Middle frontal gyrus (tissue), 1 donor: ENCODE data around the gene PPIL4.

Source experiments
- DNase-seq: peaks from one replicate; pipeline ENCODE4 v3.0.0-alpha.2; 2015; ENCODE audit warnings: low spot score; ENCODE audit errors: extremely low spot score

The PPIL4 gene

DNA sequence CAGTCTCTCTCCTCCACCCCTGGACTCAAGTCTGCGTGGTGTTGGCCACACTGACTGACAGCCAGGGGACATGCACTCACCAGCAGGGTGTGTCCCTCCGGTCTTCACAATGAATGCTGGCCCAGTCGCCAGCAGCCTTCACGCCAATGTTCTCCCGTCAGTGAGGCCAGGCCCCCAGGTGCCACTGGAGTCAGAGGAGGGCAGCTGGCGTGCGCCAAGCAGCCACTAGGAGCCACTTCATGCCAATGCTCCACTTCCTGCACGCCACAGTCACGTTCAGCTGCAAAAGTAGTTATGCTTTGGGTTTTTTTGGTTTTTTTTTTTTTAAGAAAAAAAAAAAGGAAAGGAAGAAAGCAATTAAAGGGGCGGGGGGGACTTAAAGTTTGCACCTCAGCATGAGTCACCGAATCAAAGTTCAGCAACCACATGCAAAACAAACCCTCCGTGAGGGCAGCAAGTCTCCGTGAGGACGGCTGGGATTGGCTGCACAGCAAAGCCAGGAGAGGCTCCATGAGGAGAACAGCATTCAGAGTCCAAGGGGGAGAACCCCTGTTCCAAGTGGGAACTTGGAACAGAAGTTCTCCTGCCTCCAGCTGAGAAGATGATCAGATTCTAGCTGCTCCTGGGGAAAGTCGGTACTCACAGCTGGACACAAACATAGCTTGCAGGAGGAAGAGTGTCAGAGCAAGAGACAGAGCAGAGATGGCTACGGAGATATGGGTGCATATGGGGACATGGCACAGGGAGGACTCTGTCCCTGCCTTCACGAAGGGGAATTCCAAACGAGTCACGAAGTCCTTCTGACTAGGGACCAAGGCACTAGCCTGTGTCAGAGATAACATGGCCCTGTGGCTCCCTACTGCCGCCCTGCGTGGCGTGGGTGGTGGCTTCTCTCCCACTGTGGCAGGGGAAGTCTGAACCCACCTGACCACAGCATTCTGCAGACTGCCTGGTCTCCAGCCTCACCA is 60.8 kb downstream of the PPIL4 start, which contains the start of gene ZC3H12D:
ZC3H12D (minus strand) TSS at position 282 of the 968 bp plus-strand sequence. CDS start 10,471 bp downstream, outside the sequence.
- no peak for DNase-seq

- no peak for DNase-seq
Measured at GRCh38 chr6:149483849-149484655, 61.8 kb downstream of the PPIL4 start.

DNA sequence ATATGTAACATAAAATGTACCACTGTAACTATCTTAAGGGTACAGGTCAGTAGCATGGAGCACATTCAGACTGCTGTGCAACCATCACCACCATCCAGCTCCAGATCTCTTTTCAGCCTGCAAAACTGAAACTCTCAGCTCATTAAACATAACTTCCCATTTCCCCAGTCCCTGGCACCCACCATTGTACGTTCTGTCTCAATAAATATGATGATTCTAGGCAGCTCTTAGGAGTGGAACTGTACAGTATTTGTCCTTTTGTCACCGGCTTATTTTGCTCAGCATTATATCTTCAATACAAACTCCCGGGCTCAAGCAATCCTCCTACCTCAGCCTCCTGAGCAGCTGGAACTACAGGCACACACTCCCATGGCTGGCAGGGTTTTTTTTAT is 62.5 kb downstream of the PPIL4 start:
- no peak for DNase-seq

DNA sequence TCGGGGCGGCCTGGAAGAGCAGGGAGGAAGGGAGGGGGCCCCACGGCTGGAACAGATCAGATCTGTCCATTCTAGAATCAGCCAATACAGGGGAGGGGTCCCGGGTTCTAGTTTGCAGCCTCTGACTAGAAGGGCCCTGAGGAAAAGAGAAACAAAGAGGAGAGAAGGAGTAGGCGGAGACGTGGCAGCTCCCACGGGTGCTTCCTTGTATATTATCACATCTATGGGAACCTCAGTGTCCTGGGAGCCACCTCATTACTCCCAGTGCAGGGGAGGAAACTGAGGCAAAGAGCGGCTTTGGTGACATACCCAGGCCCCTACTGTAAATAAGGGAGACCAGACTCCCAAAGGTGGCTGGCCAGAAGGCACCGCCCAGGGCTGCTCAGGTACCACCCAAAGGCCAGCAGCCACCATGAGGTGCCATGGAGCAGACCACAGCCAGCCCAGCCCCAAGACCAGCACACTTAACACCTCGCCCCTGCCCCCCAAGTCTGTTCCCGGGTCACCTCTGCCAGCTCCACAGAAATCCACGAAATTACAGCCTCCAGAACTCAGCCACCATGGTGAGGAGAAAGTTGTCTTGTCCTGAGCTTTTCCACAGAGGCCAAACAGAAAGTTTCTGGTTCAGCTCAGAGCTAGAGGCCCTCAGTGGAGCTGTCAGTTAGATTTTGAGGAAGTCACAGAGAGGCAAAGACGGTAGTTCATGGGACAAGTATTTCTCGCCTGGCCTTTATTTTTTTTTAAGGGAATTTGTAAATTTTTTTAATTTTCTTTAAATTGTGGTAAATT is 63.1 kb downstream of the PPIL4 start:
- DNase-seq: no peak

GRCh38 chr6:149480502-149481280 is 65.2 kb downstream of the PPIL4 start:
- DNase-seq: no peak

- no peak for DNase-seq
Measured at GRCh38 chr6:149478631-149479314, 67.1 kb downstream of the PPIL4 start.

- no peak for DNase-seq
Measured at GRCh38 chr6:149477544-149477943, 68.3 kb downstream of the PPIL4 start.

DNA sequence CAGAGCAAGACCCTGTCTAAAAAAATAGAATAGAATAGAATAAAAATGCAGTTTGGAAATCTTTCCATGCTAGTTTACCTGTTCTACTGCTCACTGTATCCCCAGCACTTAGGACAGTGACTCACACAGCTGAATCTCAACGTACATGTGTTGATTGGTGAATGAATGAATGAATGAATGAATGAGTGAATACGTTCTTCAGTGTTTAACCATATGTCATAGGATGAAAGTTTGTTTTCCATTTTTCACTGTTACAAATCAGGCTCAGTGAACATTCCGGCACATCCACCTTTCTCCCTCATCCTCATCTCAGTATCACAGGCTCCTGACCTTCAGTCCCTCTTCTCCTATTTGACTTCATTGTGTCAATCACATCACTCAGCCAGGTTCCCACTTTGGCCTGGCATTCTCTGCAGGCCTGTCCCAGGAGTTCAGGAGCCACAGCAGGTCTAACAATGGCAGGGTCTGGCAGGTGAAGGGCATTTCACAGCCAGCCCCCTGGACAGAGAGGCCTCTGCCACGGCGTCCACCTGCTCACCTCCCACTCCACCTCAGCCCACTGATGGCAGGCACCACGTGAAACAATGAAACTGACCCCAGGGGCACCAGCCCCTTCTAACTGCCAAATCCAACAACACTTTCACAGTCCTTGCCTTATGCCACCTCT is 68.9 kb downstream of the PPIL4 start:
- no peak for DNase-seq

GRCh38 chr6:149474108-149474935 is 71.5 kb downstream of the PPIL4 start:
- no peak for DNase-seq

DNA sequence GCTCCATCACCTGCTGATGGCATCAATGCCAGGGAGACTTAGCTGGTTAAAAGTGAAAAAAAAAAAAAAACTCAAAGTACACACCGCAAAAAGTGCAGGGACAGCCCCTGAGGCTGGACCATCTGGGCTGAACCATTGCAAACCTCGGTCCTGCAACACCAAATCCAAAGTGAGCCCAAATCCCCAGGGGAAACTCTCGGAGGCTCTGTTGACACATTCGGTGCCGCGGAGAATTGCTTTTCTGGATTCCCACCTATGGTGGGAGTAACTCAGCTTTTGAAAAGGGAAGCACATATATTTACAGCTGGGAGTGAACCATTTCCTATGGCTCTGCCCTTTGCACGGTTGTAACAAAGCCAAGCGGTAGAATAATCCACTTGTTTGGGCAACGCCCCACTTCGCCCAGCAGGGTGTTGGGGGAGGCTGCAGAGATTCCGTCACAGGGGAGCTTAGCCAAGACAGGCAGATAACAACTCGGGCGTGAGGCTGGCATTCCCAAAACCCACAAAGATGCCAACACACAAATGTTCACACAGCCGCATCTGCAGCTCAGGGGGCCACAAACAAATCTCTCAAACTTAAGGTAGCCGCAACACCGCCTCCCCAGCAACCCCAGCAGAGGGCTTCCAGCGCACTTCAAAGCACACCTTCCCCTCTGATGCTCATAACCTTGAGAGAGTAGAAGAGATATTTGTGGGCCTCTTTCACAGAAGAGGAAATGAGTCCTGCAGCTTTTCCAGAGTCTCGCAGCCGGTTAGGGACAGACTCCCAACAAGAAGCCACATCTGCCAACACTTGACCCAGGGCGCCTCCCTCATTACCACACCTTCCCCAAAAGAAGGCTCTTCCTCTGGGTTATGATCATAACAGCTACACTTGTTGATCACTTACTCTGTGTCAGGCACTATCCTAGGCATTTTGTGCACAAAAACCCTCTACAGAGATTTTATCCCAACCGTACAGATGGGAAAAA is 72.5 kb downstream of the PPIL4 start:
- DNase-seq: no peak

DNA sequence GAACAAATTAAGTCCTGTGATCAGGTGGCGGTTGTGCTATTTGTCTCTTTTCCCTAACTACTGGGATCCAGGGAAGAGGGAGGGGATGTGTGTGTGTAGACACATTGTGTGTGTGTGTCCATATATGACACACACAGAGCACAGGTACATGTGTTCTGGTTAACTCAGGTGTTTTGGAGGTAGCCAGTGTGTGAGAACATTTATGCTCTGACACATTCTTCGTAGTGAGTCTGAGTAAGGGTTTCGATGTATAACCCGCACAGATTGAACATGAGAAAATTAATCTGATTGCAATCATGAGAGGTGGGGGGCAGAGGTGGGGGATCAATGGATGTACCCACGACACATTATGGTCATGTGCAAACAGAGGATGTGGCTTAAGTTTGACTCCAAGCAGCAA is 73.6 kb downstream of the PPIL4 start:
- DNase-seq: no peak

DNA sequence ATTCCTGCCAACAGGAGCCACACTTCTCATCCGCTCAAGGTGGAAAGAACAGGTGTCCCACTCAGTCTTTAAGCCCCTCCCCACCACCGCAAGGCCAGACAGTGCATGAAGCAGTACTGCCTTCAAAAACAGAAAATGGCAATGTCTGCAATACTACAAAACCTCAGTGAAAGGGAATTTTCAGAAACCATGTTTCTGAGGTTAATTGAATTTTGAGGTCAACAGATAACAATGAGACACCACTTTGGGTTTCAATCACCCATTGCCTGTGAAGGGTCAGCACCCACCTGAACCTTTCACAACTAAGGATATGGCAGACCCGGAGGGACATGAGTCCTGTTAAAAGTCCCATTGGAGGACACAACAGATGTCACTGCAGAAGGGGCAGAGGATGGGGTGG is 74.0 kb downstream of the PPIL4 start:
- no peak for DNase-seq

GRCh38 chr6:149470948-149471347 is 74.9 kb downstream of the PPIL4 start:
- no peak for DNase-seq

- no peak for DNase-seq
Measured at GRCh38 chr6:149468179-149468578, 77.7 kb downstream of the PPIL4 start.

DNA sequence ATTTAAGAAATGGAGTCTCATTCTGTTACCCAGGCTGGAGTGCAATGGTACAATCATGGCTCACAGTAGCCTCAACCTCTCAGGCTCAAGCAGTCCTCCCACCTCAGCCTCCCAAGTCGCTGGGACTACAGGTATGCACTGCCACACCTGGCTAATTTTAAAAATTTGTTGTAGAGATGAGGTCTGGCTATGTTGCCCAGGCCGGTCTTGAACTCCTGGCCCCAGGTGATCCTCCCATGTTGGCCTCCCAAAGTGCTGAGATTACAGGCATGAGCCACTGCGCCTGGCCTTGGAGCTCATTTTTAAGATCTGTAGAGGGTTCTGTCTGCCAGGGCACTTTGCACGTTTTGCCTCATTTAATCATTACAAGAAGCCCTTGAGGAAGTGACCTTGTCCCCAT is 78.6 kb downstream of the PPIL4 start:
- DNase-seq: no peak

DNA sequence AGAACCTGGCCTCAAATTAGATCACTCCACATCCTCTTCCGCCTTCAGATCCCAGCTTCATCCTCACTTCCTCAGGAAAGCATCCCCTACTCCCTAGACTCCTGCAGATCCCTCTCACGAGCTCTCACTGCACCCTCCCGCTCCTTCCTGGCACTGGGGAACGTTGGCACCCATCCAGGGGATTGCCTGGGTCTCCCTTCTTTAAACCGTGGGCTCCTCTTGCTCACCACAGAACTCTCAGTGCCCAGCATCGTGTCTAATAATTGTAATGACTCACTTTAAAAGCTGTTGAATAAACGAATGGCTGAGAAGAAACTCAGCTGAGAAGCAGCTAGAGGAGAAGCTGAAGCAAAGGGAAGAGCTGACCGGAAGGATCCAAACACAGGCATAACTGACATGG is 81.4 kb downstream of the PPIL4 start:
- no peak for DNase-seq

GRCh38 chr6:149463781-149464180 is 82.1 kb downstream of the PPIL4 start:
- DNase-seq: no peak
